HCT116 (cell line): ENCODE measurements around the gene SLC41A3. TPM values are rescaled to one million over a fixed set of nuclear protein-coding genes. Genes with fewer than 3 reads are reported as not detected.

Source experiments
- ATAC-seq: fragments of 200-7000 bp; cut with Tn5 transposase; 2 replicates; pipeline ENCODE4 v1.9.1; 2020; ENCODE audit warnings: mild to moderate bottlenecking, moderate library complexity
- BruUV-seq: library from RNA; stranded (reverse); fragments of 400-500 nt; replicated peaks from 2 replicates; lab custom pipeline; 2021; lab: Mats Ljungman, UMichigan
- CTCF ChIA-PET: fragments of 300-600 bp; sonication (Branson Sonifier 250); formaldehyde crosslinking; loops from one replicate; lab custom pipeline; 2021; ENCODE audit warnings: antibody characterized with exemption; lab: Charles Lee
- POLR2A ChIA-PET: fragments of 300-600, 350-600 bp; sonication (Branson Sonifier 250); formaldehyde crosslinking; loops from one replicate; lab custom pipeline; 2021; ENCODE audit warnings: antibody characterized with exemption; lab: Charles Lee
- RAD21 ChIA-PET, 2 experiments: fragments of 300-600 bp; sonication (Branson Sonifier 250); formaldehyde crosslinking; loops; one replicate each; lab custom pipeline; 2023; ENCODE audit warnings: low total read pairs in 2 of 2; ENCODE audit not compliant: uncharacterized antibody in 2 of 2, unreplicated experiment in 2 of 2, low non-redundant PET in 1 of 2; lab: Charles Lee
- DNase-seq: peaks from one replicate; pipeline ENCODE4 v3.0.0-alpha.2; 2010; ENCODE audit warnings: low read depth, low spot score
- H2AFZ ChIP-seq: fragments of 200-600 bp; shearing (Covaris generic), sonication (generic); 2 replicates; pipeline ENCODE4 v1.6.1; 2017; ENCODE audit warnings: low read depth, mixed run types, mixed read lengths, antibody characterized with exemption, low read length; ENCODE audit not compliant: poor library complexity, severe bottlenecking
- H3K27ac ChIP-seq: 2 replicates; pipeline ENCODE4 v1.5.1; 2012; ENCODE audit warnings: low read depth, low read length
- H3K27me3 ChIP-seq: fragments of 200-600 bp; sonication (generic); 2 replicates; pipeline ENCODE4 v1.6.1; 2016; ENCODE audit warnings: mixed run types, low read length, mixed read lengths; ENCODE audit not compliant: insufficient read depth
- H3K36me3 ChIP-seq, 2 experiments: fragments of 200-500 bp in 1 of 2; fragments of 200-600 bp in 1 of 2; sonication (Bioruptor generic) in 1 of 2; sonication (generic) in 1 of 2; 2 replicates each; pipeline versions ENCODE4 v1.5.1 to v1.6.1; 2014 to 2016; ENCODE audit warnings: low read length in 2 of 2, inconsistent platforms in 1 of 2, mixed read lengths in 1 of 2, mixed run types in 1 of 2; ENCODE audit not compliant: insufficient read depth in 2 of 2, control insufficient read depth in 1 of 2
- H3K4me1 ChIP-seq, 2 experiments: fragments of 200-600 bp in 1 of 2; sonication (generic) in 1 of 2; 2 replicates each; pipeline versions ENCODE4 v1.5.1 to v1.6.1; 2012 to 2017; ENCODE audit warnings: low read length in 2 of 2, inconsistent platforms in 1 of 2, mild to moderate bottlenecking in 1 of 2, mixed read lengths in 1 of 2, mixed run types in 1 of 2, moderate library complexity in 1 of 2; ENCODE audit not compliant: insufficient read depth in 2 of 2, control insufficient read depth in 1 of 2
- H3K4me2 ChIP-seq: fragments of 200-600 bp; sonication (generic); 2 replicates; pipeline ENCODE4 v1.6.1; 2017; ENCODE audit warnings: mixed run types, low read length, mixed read lengths
- H3K4me3 ChIP-seq, 2 experiments: fragments of 200-600 bp in 1 of 2; sonication (generic) in 1 of 2; replicated peaks in 1 of 2; 2 replicates each; pipeline ENCODE4 v1.5.1; 2011 to 2016; ENCODE audit warnings: low read length in 2 of 2, control low read depth in 1 of 2, low read depth in 1 of 2, mild to moderate bottlenecking in 1 of 2, mixed read lengths in 1 of 2, mixed run types in 1 of 2
- H3K79me2 ChIP-seq: fragments of 200-600 bp; sonication (generic); 2 replicates; pipeline ENCODE4 v1.6.1; 2017; ENCODE audit warnings: mild to moderate bottlenecking, mixed run types, low read length, moderate library complexity, mixed read lengths; ENCODE audit not compliant: insufficient read depth
- H3K9ac ChIP-seq: fragments of 200-600 bp; sonication (generic); 2 replicates; pipeline ENCODE4 v1.6.1; 2016; ENCODE audit warnings: low read length, mixed read lengths
- H3K9me2 ChIP-seq: fragments of 200-600 bp; sonication (generic), shearing (Covaris generic); 2 replicates; pipeline ENCODE4 v1.6.1; 2017; ENCODE audit warnings: mixed run types, mild to moderate bottlenecking, moderate library complexity; ENCODE audit not compliant: insufficient read depth
- H3K9me3 ChIP-seq, 2 experiments: fragments of 200-500 bp in 1 of 2; fragments of 200-600 bp in 1 of 2; sonication (Bioruptor generic) in 1 of 2; sonication (generic) in 1 of 2; 2 replicates each; pipeline ENCODE4 v1.6.1; 2014 to 2017; ENCODE audit warnings: low read length in 2 of 2, mixed read lengths in 2 of 2, inconsistent platforms in 1 of 2, low read depth in 1 of 2, mild to moderate bottlenecking in 1 of 2, mixed run types in 1 of 2, moderate library complexity in 1 of 2; ENCODE audit not compliant: control insufficient read depth in 1 of 2, insufficient read depth in 1 of 2
- H4K20me1 ChIP-seq: fragments of 200-600 bp; sonication (generic), shearing (Covaris generic); 2 replicates; pipeline ENCODE4 v1.6.1; 2017; ENCODE audit warnings: mixed run types, mild to moderate bottlenecking, moderate library complexity; ENCODE audit not compliant: insufficient read depth
- ATF3 ChIP-seq: IDR thresholded peaks from 2 replicates; pipeline ENCODE4 v1.6.1; 2012
- CTCF ChIP-seq, 3 experiments: fragments of 200-600 bp in 1 of 3; sonication (generic) in 1 of 3; IDR thresholded peaks in 2 of 3; conservative IDR thresholded peaks in 1 of 3; 2 replicates each; pipeline ENCODE4 v1.5.1; 2012 to 2017; ENCODE audit warnings: low read depth in 2 of 3, low read length in 2 of 3, antibody characterized with exemption in 1 of 3, borderline replicate concordance in 1 of 3, control low read depth in 1 of 3, mild to moderate bottlenecking in 1 of 3, mixed read lengths in 1 of 3, mixed run types in 1 of 3, moderate library complexity in 1 of 3; ENCODE audit not compliant: insufficient read depth in 1 of 3
- EZH2 ChIP-seq: fragments of 200-600 bp; sonication (generic); IDR thresholded peaks from 2 replicates; pipeline ENCODE4 v1.6.1; 2017; ENCODE audit warnings: antibody characterized with exemption, mixed run types
- EZH2phosphoT487 ChIP-seq: fragments of 200-600 bp; IDR thresholded peaks from 2 replicates; pipeline ENCODE4 v1.6.1; 2018; ENCODE audit warnings: antibody characterized with exemption, borderline replicate concordance
- FOSL1 ChIP-seq: IDR thresholded peaks from 2 replicates; pipeline ENCODE4 v1.6.1; 2012; ENCODE audit warnings: low read depth
- MAX ChIP-seq: IDR thresholded peaks from 2 replicates; pipeline ENCODE4 v1.6.1; 2012
- POLR2A ChIP-seq: IDR thresholded peaks from 2 replicates; pipeline ENCODE4 v1.7.0; 2011; ENCODE audit warnings: borderline replicate concordance; ENCODE audit not compliant: insufficient read depth, insufficient read length; ENCODE audit errors: extremely low read depth
- POLR2AphosphoS5 ChIP-seq: IDR thresholded peaks from 2 replicates; pipeline ENCODE4 v1.6.1; 2011; ENCODE audit warnings: mild to moderate bottlenecking, low read depth, low read length, moderate library complexity
- RAD21 ChIP-seq: IDR thresholded peaks from 2 replicates; pipeline ENCODE4 v1.6.1; 2012; ENCODE audit warnings: low read depth, mild to moderate bottlenecking
- SP1 ChIP-seq: IDR thresholded peaks from 2 replicates; pipeline ENCODE4 v1.6.1; 2012; ENCODE audit warnings: low read depth
- ZBTB33 ChIP-seq: IDR thresholded peaks from 2 replicates; pipeline ENCODE4 v1.6.1; 2011; ENCODE audit warnings: mild to moderate bottlenecking, low read length, moderate library complexity; ENCODE audit not compliant: insufficient replicate concordance; ENCODE audit errors: extremely low read depth
- ZFX ChIP-seq: fragments of 450-650 bp; IDR thresholded peaks from 2 replicates; pipeline ENCODE4 v1.6.1; 2017
- intact Hi-C: fragments of 100-400 bp; cut with micrococcal nuclease; formaldehyde crosslinking; loops from 2 replicates; pipeline ENCODE4 v1.10.0; 2022
- total RNA-seq: library from RNA; stranded (reverse); gene quantifications from one replicate; pipeline ENCODE4 v1.2.1, GENCODE V29; 2021; ENCODE audit not compliant: unreplicated experiment

Gene SLC41A3
- total RNA-seq, 1 experiment from 2014 or later: 45.9 TPM

- Histone ChIP-seq H3K27me3 (no peaks in the 10 kb centered on the region), H3K9ac (no peak overlapping the region), H4K20me1 (no peaks in the 10 kb centered on the region), H3K4me3 (no peak overlapping the region), H3K4me2 (no peak overlapping the region), H2AFZ (no peak overlapping the region), H3K9me3 (no peaks in the 10 kb centered on the region), H3K36me3 (no peaks in the 10 kb centered on the region)
- RAD21 ChIA-PET: no interaction called here
- intact Hi-C loops: no loop called here
- DNase-seq: no peak
- ATAC-seq: no peak
- TF ChIP-seq ATF3: no peak
- TF ChIP-seq FOSL1: no peak
- TF ChIP-seq ZBTB33: no peak
- no peak for TF ChIP-seq RAD21
- no peak for TF ChIP-seq ZFX
- TF ChIP-seq POLR2AphosphoS5: no peak
- TF ChIP-seq CTCF (IDR thresholded peaks at IDR 0.05 in 2 of 3, conservative IDR thresholded peaks at IDR 0.05 in 1 of 3; ENCODE audit: borderline replicate concordance in 1 of 3, insufficient read depth in 1 of 3, low read depth in 2 of 3, low read length in 2 of 3): no peak
- TF ChIP-seq POLR2A: no peak
- TF ChIP-seq SP1: no peak
- TF ChIP-seq EZH2: no peak
- TF ChIP-seq MAX: no peak
- no peak for TF ChIP-seq EZH2phosphoT487
- TF ChIP-seq, all 23 proteins: peak for 0
- BruUV-seq: no TSS peak
- H3K4me1 ChIP-seq: peaks cover 0 to 3% of the 10 kb centered on the region in 2 experiments; a peak in 2 of 4 replicates
- CTCF ChIA-PET: no interaction called here
- H3K9me2 ChIP-seq: no peaks in the 10 kb centered on the region
- H3K27ac ChIP-seq: no peak overlapping the region
- POLR2A ChIA-PET: no interaction called here
- H3K79me2 ChIP-seq: no peaks in the 10 kb centered on the region
These were observed 116.8 kb downstream of the SLC41A3 start for GRCh38 chr3:125967156-125967555.
